Uterus (tissue), 2 donors: ENCODE data around the gene TRIO.

Source experiments
- CTCF ChIP-seq, 4 experiments: fragments of 200-600 bp in 2 of 4; fragments of 450-650 bp in 2 of 4; sonication (generic) in 2 of 4; IDR thresholded peaks; one replicate each; pipeline ENCODE4 v1.5.1; 2016 to 2019; ENCODE audit warnings: antibody characterized with exemption in 4 of 4, mild to moderate bottlenecking in 2 of 4, moderate library complexity in 1 of 4
- POLR2A ChIP-seq, 2 donors: fragments of 450-650 bp; IDR thresholded peaks; one replicate each; pipeline ENCODE4 v1.6.1; 2016; ENCODE audit warnings: antibody characterized with exemption in 2 of 2, mild to moderate bottlenecking in 1 of 2, moderate library complexity in 1 of 2

- TF ChIP-seq POLR2A (IDR thresholded peaks at IDR 0.05) (no peak), CTCF (IDR thresholded peaks at IDR 0.05) (no peak)
Measured at GRCh38 chr5:14183187-14183939, 40.2 kb downstream of the TRIO start.
